Mucosa of stomach (tissue), 1 donor: ENCODE data around the gene PARD3.

Source experiments
- H3K27me3 ChIP-seq: one replicate; pipeline ENCODE4 v1.7.0; 2013; ENCODE audit warnings: mild to moderate bottlenecking, low read length; ENCODE audit not compliant: control insufficient read depth, insufficient read depth
- H3K36me3 ChIP-seq: one replicate; pipeline ENCODE4 v1.7.0; 2013; ENCODE audit warnings: low read length; ENCODE audit not compliant: control insufficient read depth, insufficient read depth
- H3K4me1 ChIP-seq: one replicate; pipeline ENCODE4 v1.7.0; 2013; ENCODE audit warnings: mild to moderate bottlenecking, low read length; ENCODE audit not compliant: control insufficient read depth, insufficient read depth
- H3K4me3 ChIP-seq: one replicate; pipeline ENCODE4 v1.7.0; 2013; ENCODE audit warnings: low read length
- H3K9ac ChIP-seq: one replicate; pipeline ENCODE4 v1.7.0; 2013; ENCODE audit warnings: mild to moderate bottlenecking, low read length, moderate library complexity
- H3K9me3 ChIP-seq: one replicate; pipeline ENCODE4 v1.7.0; 2013; ENCODE audit warnings: mild to moderate bottlenecking, low read length, moderate library complexity; ENCODE audit not compliant: control insufficient read depth
- donor health status: Pancreatic carcinoma.

Gene PARD3

DNA sequence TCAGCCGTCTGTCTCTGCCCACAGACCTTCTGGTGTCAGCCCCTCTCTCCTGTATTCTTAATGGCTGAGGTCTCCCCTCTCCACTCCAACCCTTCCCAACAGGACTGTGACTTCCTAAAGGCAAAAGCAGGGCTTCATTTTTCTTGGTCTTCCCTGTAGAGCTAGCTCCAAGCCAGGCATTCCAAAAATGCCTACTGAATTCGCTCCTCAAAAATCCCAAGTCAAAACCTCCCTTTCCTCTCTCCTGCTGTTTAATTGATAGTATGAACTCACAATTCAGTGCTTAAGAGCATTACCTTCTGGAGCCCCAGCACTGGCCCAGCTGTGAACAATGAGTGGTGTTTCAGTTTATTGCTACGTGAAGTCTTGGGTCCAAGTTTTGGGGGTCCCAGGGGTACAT is 628.4 kb downstream of the PARD3 start:
- no peaks in the 10 kb centered on the region for H3K36me3 ChIP-seq
- no peak overlapping the region for H3K4me3 ChIP-seq
- peaks cover 7% of the 10 kb centered on the region for H3K4me1 ChIP-seq
- H3K9me3 ChIP-seq, result no peaks in the 10 kb centered on the region
- H3K27me3 ChIP-seq, result no peaks in the 10 kb centered on the region
- H3K9ac ChIP-seq, result no peak overlapping the region

DNA sequence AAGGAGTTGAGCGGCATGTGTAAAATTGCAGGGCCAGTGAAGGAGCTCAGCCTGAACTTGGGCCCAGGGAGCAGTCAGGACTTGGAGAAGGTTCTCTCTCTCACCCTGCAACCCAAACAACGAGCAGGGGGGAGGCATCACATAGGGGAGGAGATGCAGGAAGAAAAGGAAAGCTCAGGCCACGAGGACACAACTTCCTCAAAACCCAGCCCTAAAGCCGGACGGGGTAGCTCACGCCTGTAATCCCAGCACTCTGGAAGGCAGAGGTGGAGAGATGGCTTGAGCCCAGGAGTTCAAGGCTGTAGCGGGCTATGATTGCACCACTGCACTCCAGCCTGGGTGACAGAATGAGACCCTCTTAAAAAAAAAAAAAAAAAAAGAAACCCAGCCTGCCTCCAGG is 629.1 kb downstream of the PARD3 start:
- Histone ChIP-seq H3K27me3 (no peaks in the 10 kb centered on the region), H3K36me3 (no peaks in the 10 kb centered on the region), H3K4me1 (peaks cover 7% of the 10 kb centered on the region), H3K9me3 (no peaks in the 10 kb centered on the region), H3K4me3 (no peak overlapping the region), H3K9ac (no peak overlapping the region)

DNA sequence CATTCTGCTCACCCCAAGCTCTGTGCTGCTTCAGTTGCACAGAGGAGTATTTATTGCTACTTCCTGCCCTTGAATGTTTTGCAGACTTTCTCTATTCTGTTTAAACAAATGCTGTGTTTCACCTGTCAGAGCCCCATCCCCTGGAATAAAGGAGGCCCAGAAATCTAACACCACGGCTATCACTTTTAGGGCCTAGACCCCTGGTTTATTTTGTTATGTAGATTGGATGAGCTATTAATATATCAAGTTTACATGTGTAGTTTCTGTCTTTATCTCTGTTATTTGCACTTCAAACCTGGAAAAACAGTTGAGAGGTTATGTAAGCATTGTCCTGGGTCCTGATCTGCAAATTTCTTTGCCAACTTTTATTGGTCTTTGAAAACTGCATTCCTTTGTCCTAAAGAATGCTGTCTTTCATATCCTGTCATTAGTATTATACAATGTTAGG is 630.1 kb downstream of the PARD3 start:
- Histone ChIP-seq H3K36me3 (no peaks in the 10 kb centered on the region), H3K27me3 (no peaks in the 10 kb centered on the region), H3K4me3 (no peak overlapping the region), H3K4me1 (peaks cover 7% of the 10 kb centered on the region), H3K9me3 (no peaks in the 10 kb centered on the region), H3K9ac (no peak overlapping the region)

DNA sequence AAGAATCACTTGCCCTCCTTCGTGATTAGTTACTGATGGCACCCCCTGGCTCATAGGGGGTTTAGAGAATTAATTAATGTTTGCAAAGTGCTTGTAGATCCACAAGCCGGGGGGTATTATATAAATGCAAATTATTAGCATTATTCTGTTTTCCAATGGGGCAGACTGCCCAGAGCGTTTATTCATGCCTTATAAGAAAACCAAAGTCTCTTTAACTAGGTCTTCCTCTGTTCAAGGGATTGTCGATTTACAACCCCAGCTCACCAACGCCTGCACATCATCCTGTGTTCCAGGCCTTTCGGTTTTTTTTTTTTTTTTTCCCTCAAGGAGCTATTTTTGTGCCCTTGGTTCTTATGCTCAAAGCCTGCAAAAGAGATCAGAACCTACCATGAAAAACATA is 630.7 kb downstream of the PARD3 start:
- Histone ChIP-seq H3K36me3 (no peaks in the 10 kb centered on the region), H3K9ac (no peak overlapping the region), H3K9me3 (no peaks in the 10 kb centered on the region), H3K4me1 (peaks cover 7% of the 10 kb centered on the region), H3K4me3 (no peak overlapping the region), H3K27me3 (no peaks in the 10 kb centered on the region)

DNA sequence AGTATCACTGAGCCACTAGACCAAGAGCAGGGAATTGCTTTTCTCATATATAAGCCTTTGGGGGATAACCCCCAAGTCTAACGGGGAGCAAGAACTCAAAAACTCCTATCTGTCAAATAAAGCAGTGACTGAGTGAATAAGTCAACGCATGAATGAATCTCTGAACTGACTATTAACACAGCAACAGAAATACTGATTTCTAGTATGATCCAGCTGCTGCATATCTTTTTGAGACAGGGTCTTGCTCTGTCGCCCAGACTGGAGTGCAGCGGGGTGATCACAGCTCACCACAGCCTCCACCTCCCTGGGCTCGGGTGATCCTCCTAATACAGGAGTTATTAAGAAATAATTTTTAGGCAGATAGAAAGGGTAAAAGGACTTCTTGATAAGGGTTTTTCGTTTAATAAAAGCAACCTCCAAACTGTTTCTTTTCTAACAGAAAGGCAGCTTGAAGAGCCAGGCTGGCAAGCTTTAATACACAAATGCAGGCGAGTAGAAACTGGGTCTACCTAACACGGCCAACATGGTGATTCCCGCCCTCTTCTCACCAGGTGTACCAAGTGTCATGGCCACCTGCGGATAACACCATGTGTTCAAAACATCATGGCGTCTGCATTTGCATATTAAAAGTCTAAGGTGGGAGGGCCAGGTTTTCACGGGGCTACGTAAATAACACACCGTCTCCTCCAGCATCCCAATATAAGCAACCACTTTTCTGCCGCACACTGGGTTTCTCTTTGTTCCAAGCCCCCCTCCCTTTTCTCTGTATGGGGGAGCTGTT is 631.9 kb downstream of the PARD3 start:
- H3K27me3 ChIP-seq, result no peaks in the 10 kb centered on the region
- no peaks in the 10 kb centered on the region for H3K9me3 ChIP-seq
- peaks cover 7% of the 10 kb centered on the region for H3K4me1 ChIP-seq
- H3K36me3 ChIP-seq, result no peaks in the 10 kb centered on the region
- H3K4me3 ChIP-seq, result no peak overlapping the region
- no peak overlapping the region for H3K9ac ChIP-seq

DNA sequence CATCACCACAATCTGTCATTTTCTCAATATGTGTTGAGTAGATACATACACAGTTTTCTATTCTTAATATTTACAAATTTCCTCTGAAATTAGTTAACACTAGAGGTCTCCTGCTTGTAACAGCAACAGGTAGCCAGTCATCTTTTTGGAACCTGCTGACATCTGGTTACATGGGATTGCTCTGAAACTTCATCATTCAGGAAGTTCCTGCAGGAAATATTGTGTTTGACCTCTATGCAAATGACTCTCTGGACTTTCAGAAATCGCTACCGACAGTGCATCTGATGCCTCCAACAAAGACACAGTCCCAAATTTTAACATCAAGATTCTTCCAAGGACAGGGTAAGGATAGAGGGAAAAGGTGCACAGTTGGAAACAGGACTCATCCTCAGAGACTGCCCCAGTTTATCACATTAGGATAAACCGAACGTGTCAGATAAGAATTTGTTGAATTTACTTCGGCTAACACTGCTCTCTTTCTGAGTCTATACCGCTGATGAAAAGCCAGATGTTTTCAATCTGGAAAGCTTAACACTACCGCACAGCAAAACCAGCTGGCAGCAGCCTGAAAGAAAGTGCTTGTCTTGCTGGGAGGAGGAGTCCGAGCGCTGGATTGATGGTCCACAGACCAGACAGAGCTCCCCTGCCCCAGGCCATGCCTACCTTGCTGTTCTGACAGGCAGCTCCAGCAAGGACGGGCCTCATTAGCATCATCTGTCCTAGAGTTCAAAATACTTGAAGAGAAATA is 633.4 kb downstream of the PARD3 start:
- H3K4me1 ChIP-seq, result peaks cover 7% of the 10 kb centered on the region
- H3K9me3 ChIP-seq, result no peaks in the 10 kb centered on the region
- H3K27me3 ChIP-seq, result no peaks in the 10 kb centered on the region
- no peaks in the 10 kb centered on the region for H3K36me3 ChIP-seq
- H3K9ac ChIP-seq, result no peak overlapping the region
- no peak overlapping the region for H3K4me3 ChIP-seq

DNA sequence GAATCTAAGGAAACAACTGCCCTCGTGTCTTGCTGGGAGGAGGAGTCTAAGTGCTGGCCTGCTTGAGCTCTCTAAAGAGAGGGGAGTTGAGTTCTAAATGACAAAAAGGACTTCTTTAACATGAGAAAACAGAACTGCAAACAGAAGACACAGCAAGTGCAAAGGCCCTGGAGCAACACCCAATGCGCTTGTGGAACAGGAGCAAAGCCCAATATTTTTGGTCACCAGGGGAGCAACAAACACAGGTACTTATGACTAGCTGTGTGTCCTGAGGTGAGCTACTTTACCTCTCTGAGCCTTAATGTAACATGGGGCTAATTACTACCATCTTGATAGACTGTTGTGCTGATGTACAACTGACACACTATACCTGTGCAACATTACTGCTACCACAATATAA is 634.3 kb downstream of the PARD3 start:
- H3K27me3 ChIP-seq, result no peaks in the 10 kb centered on the region
- H3K9me3 ChIP-seq, result no peaks in the 10 kb centered on the region
- no peak overlapping the region for H3K9ac ChIP-seq
- no peaks in the 10 kb centered on the region for H3K36me3 ChIP-seq
- H3K4me3 ChIP-seq, result no peak overlapping the region
- H3K4me1 ChIP-seq, result peaks cover 7% of the 10 kb centered on the region

DNA sequence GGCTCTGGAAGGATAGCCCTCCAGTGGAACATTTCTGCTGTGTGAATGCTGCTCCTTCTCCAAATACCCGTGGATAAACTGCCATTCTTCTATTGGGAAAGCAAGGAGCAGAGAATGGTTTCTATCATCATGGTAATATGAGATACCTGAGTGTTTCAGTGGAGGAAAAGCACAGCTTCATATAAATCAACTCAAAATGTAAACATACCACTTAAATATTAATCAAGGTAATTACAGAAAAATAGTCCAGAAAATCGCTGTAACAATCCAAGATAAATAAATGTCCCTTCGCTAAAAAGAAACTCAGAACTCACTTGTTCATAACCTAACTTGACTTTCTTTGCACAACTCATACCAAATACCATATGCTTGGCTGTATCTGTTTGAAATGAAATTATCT is 635.8 kb downstream of the PARD3 start:
- Histone ChIP-seq H3K4me3 (no peak overlapping the region), H3K9ac (no peak overlapping the region), H3K27me3 (no peaks in the 10 kb centered on the region), H3K9me3 (no peaks in the 10 kb centered on the region), H3K4me1 (no peaks in the 10 kb centered on the region), H3K36me3 (no peaks in the 10 kb centered on the region)

DNA sequence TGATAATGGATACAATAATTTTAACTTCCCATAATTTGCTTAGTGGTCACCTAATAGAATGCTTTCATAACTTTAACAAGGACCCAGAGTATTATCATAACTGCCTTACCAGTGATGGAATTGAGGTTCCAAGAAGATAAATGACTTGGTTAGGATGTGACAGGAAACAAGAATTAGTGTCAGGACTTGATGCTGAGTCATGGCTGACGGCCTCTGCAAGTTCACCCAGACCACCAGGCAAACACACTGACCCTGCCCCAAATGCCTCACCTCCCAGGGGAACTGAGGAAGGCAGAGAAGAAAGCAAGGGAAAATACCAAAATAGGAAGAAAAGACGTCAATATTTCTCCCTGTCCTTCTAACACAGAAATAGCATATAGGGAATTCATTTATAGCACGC is 636.3 kb downstream of the PARD3 start:
- H3K4me1 ChIP-seq, result no peaks in the 10 kb centered on the region
- H3K4me3 ChIP-seq, result no peak overlapping the region
- no peaks in the 10 kb centered on the region for H3K36me3 ChIP-seq
- H3K9ac ChIP-seq, result no peak overlapping the region
- no peaks in the 10 kb centered on the region for H3K9me3 ChIP-seq
- H3K27me3 ChIP-seq, result no peaks in the 10 kb centered on the region

DNA sequence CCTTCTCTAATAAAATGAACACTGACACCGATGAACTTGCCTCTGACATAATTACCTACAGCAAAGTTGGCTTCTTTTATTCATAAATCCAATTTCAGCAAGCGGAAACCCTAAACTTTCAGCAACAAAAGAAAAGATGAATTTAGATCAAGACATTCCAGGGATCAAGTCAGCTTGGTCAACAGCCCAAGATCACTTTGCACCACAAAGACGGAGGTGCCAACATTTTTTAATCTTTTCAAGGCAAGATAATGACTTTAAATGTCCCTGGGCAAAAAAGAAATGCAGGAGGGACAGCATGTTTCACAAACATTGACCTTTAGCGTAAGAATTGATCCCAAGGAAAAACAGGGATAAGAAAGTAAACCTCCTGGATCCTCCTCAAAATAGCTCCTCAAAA is 636.9 kb downstream of the PARD3 start:
- H3K4me1 ChIP-seq, result no peaks in the 10 kb centered on the region
- no peak overlapping the region for H3K4me3 ChIP-seq
- no peak overlapping the region for H3K9ac ChIP-seq
- no peaks in the 10 kb centered on the region for H3K9me3 ChIP-seq
- no peaks in the 10 kb centered on the region for H3K27me3 ChIP-seq
- no peaks in the 10 kb centered on the region for H3K36me3 ChIP-seq

DNA sequence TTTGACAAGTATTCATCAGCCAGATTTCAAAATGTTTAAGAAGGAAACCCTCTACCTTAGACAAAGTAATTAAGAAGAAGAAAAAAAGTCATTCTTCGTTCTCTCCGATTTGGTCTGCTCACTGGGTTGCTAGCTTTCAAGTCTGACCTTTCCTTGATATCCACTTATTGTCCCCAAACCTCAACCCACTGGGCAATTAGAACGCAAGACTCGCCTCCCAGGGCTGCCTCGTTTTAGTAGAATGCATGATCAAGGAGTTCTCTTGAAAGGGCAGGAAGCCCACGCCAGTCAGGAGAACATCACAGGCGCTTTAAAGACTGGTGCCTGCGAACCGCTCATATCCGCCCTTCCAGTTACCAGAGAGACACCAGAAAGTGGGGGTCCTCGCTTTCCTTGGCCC is 637.7 kb downstream of the PARD3 start:
- no peaks in the 10 kb centered on the region for H3K4me1 ChIP-seq
- no peaks in the 10 kb centered on the region for H3K9me3 ChIP-seq
- no peak overlapping the region for H3K4me3 ChIP-seq
- H3K36me3 ChIP-seq, result no peaks in the 10 kb centered on the region
- H3K9ac ChIP-seq, result no peak overlapping the region
- no peaks in the 10 kb centered on the region for H3K27me3 ChIP-seq

DNA sequence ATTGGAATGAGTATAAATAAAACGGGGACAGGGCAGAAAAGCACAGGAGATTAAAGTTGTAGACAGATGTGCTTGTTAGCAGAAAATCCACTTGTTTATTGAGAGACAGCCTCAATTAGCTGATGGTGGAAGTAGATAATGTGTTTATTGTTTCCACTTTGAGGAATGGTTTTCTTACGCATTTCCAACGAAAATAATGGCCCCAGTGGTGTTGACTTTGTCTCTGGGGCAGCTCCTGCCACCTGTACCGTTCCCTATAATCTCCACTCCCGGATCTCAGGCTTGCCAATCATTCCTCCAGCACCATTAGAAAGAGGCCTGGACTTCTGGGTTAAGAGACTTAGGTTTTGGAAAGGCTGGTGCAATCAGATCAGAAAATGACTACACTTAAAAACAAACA is 638.7 kb downstream of the PARD3 start:
- no peak overlapping the region for H3K9ac ChIP-seq
- H3K4me1 ChIP-seq, result no peaks in the 10 kb centered on the region
- H3K4me3 ChIP-seq, result no peak overlapping the region
- H3K27me3 ChIP-seq, result no peaks in the 10 kb centered on the region
- no peaks in the 10 kb centered on the region for H3K36me3 ChIP-seq
- H3K9me3 ChIP-seq, result no peaks in the 10 kb centered on the region
